ENCODE measurements around the gene CHN2. TPM values are rescaled to one million over a fixed set of nuclear protein-coding genes. Genes with fewer than 3 reads are reported as not detected.

Gene CHN2
- total RNA-seq, 1 donor from 2014 or later: 8.0 TPM

- H3K27ac Mint-ChIP-seq: no peak overlapping the region
- H3K4me3 Mint-ChIP-seq: no peak overlapping the region
- no peak for DNase-seq (ENCODE audit: low spot score in 2 of 2, unreplicated experiment in 2 of 2)
- no peaks in the 10 kb centered on the region for H3K36me3 Mint-ChIP-seq
- no peaks in the 10 kb centered on the region for H3K4me1 Mint-ChIP-seq
- H3K27me3 Mint-ChIP-seq (ENCODE audit: low read depth): no peaks in the 10 kb centered on the region
- no peaks in the 10 kb centered on the region for H3K9me3 Mint-ChIP-seq
- TF ChIP-seq, protein P1, sequence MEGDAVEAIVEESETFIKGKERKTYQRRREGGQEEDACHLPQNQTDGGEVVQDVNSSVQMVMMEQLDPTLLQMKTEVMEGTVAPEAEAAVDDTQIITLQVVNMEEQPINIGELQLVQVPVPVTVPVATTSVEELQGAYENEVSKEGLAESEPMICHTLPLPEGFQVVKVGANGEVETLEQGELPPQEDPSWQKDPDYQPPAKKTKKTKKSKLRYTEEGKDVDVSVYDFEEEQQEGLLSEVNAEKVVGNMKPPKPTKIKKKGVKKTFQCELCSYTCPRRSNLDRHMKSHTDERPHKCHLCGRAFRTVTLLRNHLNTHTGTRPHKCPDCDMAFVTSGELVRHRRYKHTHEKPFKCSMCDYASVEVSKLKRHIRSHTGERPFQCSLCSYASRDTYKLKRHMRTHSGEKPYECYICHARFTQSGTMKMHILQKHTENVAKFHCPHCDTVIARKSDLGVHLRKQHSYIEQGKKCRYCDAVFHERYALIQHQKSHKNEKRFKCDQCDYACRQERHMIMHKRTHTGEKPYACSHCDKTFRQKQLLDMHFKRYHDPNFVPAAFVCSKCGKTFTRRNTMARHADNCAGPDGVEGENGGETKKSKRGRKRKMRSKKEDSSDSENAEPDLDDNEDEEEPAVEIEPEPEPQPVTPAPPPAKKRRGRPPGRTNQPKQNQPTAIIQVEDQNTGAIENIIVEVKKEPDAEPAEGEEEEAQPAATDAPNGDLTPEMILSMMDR (IDR thresholded peaks at IDR 0.05; ENCODE audit: unreplicated experiment): no peak
Measured at GRCh38 chr7:29471444-29472138, 277.0 kb downstream of the CHN2 start.

GRCh38 chr7:29476916-29477315 is 282.3 kb downstream of the CHN2 start:
- Mint-ChIP-seq H3K9me3 (no peaks in the 10 kb centered on the region), H3K27ac (no peak overlapping the region), H3K36me3 (no peaks in the 10 kb centered on the region), H3K4me3 (no peak overlapping the region), H3K27me3 (ENCODE audit: low read depth) (no peaks in the 10 kb centered on the region), H3K4me1 (peaks cover 38% of the 10 kb centered on the region)
- DNase-seq (ENCODE audit: low spot score in 2 of 2, unreplicated experiment in 2 of 2): no peak
- TF ChIP-seq, protein P1 (IDR thresholded peaks at IDR 0.05; ENCODE audit: unreplicated experiment): no peak

DNA sequence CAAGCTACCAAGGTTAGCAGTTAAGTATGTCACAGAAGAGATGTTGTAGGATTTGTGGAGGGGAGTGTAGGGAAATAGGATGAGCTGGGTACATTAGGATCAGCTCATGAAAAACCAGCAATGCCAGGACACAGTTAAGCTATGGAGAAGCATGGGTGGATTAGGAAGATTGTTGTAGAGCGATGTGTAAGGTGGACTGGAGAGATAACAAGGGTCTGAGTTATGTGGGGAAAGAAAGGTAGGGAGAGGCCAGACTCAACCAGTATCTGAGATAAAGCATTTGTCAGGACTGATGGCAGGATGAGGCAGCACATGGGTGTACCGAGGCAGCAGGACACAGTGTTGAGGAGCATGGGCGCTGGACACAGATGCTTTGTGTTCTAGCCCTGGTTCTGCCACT is 283.7 kb downstream of the CHN2 start:
- peaks cover 45% of the 10 kb centered on the region for H3K4me1 Mint-ChIP-seq
- no peak for DNase-seq (ENCODE audit: low spot score in 2 of 2, unreplicated experiment in 2 of 2)
- no peaks in the 10 kb centered on the region for H3K9me3 Mint-ChIP-seq
- H3K4me3 Mint-ChIP-seq: no peak overlapping the region
- TF ChIP-seq, protein P1 (IDR thresholded peaks at IDR 0.05; ENCODE audit: unreplicated experiment): no peak
- H3K36me3 Mint-ChIP-seq: no peaks in the 10 kb centered on the region
- no peak overlapping the region for H3K27ac Mint-ChIP-seq
- H3K27me3 Mint-ChIP-seq (ENCODE audit: low read depth): no peaks in the 10 kb centered on the region

DNA sequence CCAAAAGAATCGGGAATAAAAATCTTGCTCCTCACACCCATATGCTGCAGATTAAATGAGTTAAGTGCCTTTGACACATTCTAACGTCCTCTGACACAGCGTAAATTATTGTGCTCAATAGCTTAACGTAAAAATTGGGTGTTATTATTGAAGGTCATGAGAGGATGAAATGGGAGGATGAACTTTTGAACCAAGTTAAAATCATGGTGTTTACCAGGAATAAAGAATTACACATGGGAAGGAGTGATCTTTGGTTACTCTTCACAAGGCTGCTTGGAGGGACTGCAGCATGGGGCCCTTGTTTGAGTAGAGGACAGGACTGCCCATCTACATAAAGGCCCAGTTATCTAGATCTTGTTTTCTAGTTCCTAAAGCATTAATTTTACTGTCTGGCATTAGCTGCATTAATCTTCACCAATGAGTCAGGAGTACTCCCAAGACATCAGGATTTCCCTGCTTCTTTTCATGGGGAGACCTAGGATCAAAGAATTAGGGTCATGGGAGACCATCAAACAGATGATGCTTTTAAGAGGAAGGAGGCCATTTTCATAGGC is 284.2 kb downstream of the CHN2 start:
- Mint-ChIP-seq H3K27me3 (ENCODE audit: low read depth) (no peaks in the 10 kb centered on the region), H3K9me3 (no peaks in the 10 kb centered on the region), H3K36me3 (no peaks in the 10 kb centered on the region), H3K27ac (peak overlapping the region; percentile 41), H3K4me1 (peaks cover 48% of the 10 kb centered on the region), H3K4me3 (no peak overlapping the region)
- TF ChIP-seq, protein P1 (IDR thresholded peaks at IDR 0.05; ENCODE audit: unreplicated experiment): no peak
- no peak for DNase-seq (ENCODE audit: low spot score in 2 of 2, unreplicated experiment in 2 of 2)

DNA sequence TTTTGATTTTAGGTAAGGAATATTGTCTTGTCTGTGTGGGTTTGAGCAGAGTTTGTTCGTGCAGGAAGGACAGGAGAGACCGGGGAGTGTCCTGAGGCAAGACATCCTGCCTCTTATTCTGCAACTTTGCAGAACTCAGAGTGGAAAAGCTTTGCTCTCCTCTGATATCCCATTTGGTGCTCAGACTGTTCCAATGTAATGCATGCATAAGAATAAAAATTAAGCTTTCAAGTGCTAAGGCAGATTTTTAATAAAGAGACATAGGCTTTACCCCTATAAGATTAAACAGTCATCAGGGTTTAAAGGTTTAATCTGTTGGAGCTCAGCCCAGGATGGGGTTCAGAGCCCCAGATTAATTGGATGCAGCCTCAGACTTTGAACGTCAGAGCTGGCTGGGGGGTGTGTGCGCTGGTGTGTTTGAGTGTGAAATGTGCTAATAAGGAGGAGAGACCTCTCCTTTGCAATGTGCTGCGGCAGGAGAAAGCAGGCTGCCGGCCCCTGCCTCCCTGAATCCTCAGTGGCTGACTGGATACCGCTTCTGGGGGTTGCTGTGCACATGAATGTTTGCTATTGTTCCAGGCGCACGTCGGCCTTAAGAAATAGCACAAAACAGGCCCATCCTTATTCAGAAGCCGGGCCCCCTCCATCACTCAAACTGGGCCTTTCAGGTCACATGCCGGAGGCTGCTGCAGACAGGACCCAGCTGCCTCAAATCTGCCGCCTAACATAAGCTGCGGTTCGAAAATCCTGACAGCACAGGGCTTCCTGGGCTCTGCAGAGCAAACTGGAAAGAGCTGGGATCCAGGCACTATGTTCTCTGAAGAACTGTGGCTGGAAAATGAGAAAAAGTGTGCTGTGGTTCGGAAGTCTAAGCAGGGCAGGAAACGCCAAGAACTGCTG is 285.0 kb downstream of the CHN2 start:
- Mint-ChIP-seq H3K4me3 (peak overlapping the region; percentile 26), H3K36me3 (no peaks in the 10 kb centered on the region), H3K9me3 (no peaks in the 10 kb centered on the region), H3K27me3 (ENCODE audit: low read depth) (no peaks in the 10 kb centered on the region), H3K27ac (peak overlapping the region; percentile 41), H3K4me1 (peaks cover 51% of the 10 kb centered on the region)
- DNase-seq (ENCODE audit: low spot score in 2 of 2, unreplicated experiment in 2 of 2): no peak
- TF ChIP-seq, protein P1 (IDR thresholded peaks at IDR 0.05; ENCODE audit: unreplicated experiment): no peak
